WTC11 (cell line): ENCODE results near the gene TTLL3. TPM values are rescaled to one million over a fixed set of nuclear protein-coding genes. Genes with fewer than 3 reads are reported as not detected.
"Not testable (repeated sequence)": the region's sequence is repeated elsewhere in the genome, so short reads cannot be mapped to it uniquely, and the experiment has no call there.

ENCODE experiments used
- ATAC-seq: fragments of 200-7000 bp; cut with Tn5 transposase; 2 replicates; pipeline ENCODE4 v1.10.0; 2021; ENCODE audit warnings: mild to moderate bottlenecking, moderate library complexity
- CTCF ChIA-PET: fragments of 300-600 bp; sonication (Branson Sonifier 250); formaldehyde crosslinking; loops from one replicate; lab custom pipeline; 2021; ENCODE audit warnings: antibody characterized with exemption; lab: Charles Lee
- POLR2A ChIA-PET: fragments of 350-600 bp; sonication (Branson Sonifier 250); formaldehyde crosslinking; loops from one replicate; lab custom pipeline; 2021; ENCODE audit warnings: antibody characterized with exemption; lab: Charles Lee
- DNase-seq: peaks from one replicate; pipeline ENCODE4 v3.0.0; 2021; ENCODE audit warnings: low spot score
- H3K27ac Mint-ChIP-seq: 2 replicates; pipeline ENCODE4 v1.8.0; 2021; ENCODE audit warnings: mixed read lengths
- H3K27me3 Mint-ChIP-seq: 2 replicates; pipeline ENCODE4 v1.8.0; 2021; ENCODE audit warnings: low read depth, mild to moderate bottlenecking, moderate library complexity, mixed read lengths
- H3K36me3 Mint-ChIP-seq: 2 replicates; pipeline ENCODE4 v1.8.0; 2021; ENCODE audit warnings: mixed read lengths
- H3K4me1 Mint-ChIP-seq: 2 replicates; pipeline ENCODE4 v1.8.0; 2022; ENCODE audit warnings: mixed read lengths
- H3K4me3 Mint-ChIP-seq: 2 replicates; pipeline ENCODE4 v1.8.0; 2021; ENCODE audit warnings: mild to moderate bottlenecking, moderate library complexity, mixed read lengths
- H3K9me3 Mint-ChIP-seq: 2 replicates; pipeline ENCODE4 v1.8.0; 2021; ENCODE audit warnings: mixed read lengths
- FOXJ3 ChIP-seq: sonication (generic); formaldehyde crosslinking; IDR thresholded peaks from 2 replicates; pipeline ENCODE4 v1.9.0; 2021; ENCODE audit warnings: missing genetic modification reagents, mild to moderate bottlenecking, borderline replicate concordance
- FOXP1 ChIP-seq: sonication (generic); formaldehyde crosslinking; IDR thresholded peaks from 2 replicates; pipeline ENCODE4 v1.8.0; 2022; ENCODE audit warnings: missing genetic modification reagents, mild to moderate bottlenecking, moderate library complexity, borderline replicate concordance
- GTF2I ChIP-seq: fragments of 250-450 bp; sonication (Bioruptor Pico); conservative IDR thresholded peaks from 2 replicates; pipeline ENCODE4 v1.4.0; 2021; ENCODE audit warnings: mild to moderate bottlenecking
- NR3C1 ChIP-seq: sonication (generic); formaldehyde crosslinking; conservative IDR thresholded peaks from 2 replicates; pipeline ENCODE4 v1.8.1; 2023; ENCODE audit warnings: low read depth, mild to moderate bottlenecking, missing genetic modification reagents
- RELA ChIP-seq: sonication (generic); formaldehyde crosslinking; IDR thresholded peaks from 2 replicates; pipeline ENCODE4 v1.8.1; 2022; ENCODE audit warnings: missing genetic modification reagents, mild to moderate bottlenecking, borderline replicate concordance
- ZNF219 ChIP-seq: sonication (generic); formaldehyde crosslinking; IDR thresholded peaks from 2 replicates; pipeline ENCODE4 v1.8.0; 2023; ENCODE audit warnings: missing genetic modification reagents, mild to moderate bottlenecking, borderline replicate concordance
- ZNF317 ChIP-seq: sonication (generic); formaldehyde crosslinking; IDR thresholded peaks from 2 replicates; pipeline ENCODE4 v1.8.1; 2023; ENCODE audit warnings: low read depth, mild to moderate bottlenecking, moderate library complexity, missing genetic modification reagents, borderline replicate concordance
- ZNF423 ChIP-seq: fragments of 250-450 bp; sonication (Bioruptor Pico); IDR thresholded peaks from 2 replicates; pipeline ENCODE4 v2.1.2; 2022; ENCODE audit warnings: mild to moderate bottlenecking, moderate library complexity
- ZNF671 ChIP-seq: fragments of 250-450 bp; sonication (Bioruptor Pico); IDR thresholded peaks from 2 replicates; pipeline ENCODE4 v1.8.0; 2021; ENCODE audit warnings: mild to moderate bottlenecking
- total RNA-seq: library from RNA; stranded (reverse); gene quantifications from 3 replicates; pipeline ENCODE4 v1.2.3, GENCODE V29; 2021
- TF ChIP-seq, protein P1 (sequence below): sonication (generic); formaldehyde crosslinking; IDR thresholded peaks from 2 replicates; pipeline ENCODE4 v1.8.1; 2023; ENCODE audit warnings: mild to moderate bottlenecking, missing genetic modification reagents, moderate library complexity
- TF ChIP-seq, protein P2 (sequence below): sonication (generic); formaldehyde crosslinking; IDR thresholded peaks from 2 replicates; pipeline ENCODE4 v1.8.0; 2022; ENCODE audit warnings: mild to moderate bottlenecking, missing genetic modification reagents
- TF ChIP-seq, protein P3 (sequence below): sonication (generic); formaldehyde crosslinking; IDR thresholded peaks from 2 replicates; pipeline ENCODE4 v1.8.1; 2023; ENCODE audit warnings: mild to moderate bottlenecking, missing genetic modification reagents, borderline replicate concordance
- TF ChIP-seq, protein P4 (sequence below): sonication (generic); formaldehyde crosslinking; IDR thresholded peaks from 2 replicates; pipeline ENCODE4 v1.8.0; 2022; ENCODE audit warnings: mild to moderate bottlenecking, missing genetic modification reagents
- TF ChIP-seq, protein P5 (sequence below): sonication (generic); formaldehyde crosslinking; IDR thresholded peaks from 2 replicates; pipeline ENCODE4 v1.8.1; 2023; ENCODE audit warnings: mild to moderate bottlenecking, missing genetic modification reagents, moderate library complexity
- TF ChIP-seq, protein P6 (sequence below): sonication (generic); formaldehyde crosslinking; IDR thresholded peaks from 2 replicates; pipeline ENCODE4 v1.8.0; 2023; ENCODE audit warnings: mild to moderate bottlenecking, missing genetic modification reagents

The TTLL3 gene
- total RNA-seq, 1 experiment from 2014 or later, result 14.7 TPM

DNA sequence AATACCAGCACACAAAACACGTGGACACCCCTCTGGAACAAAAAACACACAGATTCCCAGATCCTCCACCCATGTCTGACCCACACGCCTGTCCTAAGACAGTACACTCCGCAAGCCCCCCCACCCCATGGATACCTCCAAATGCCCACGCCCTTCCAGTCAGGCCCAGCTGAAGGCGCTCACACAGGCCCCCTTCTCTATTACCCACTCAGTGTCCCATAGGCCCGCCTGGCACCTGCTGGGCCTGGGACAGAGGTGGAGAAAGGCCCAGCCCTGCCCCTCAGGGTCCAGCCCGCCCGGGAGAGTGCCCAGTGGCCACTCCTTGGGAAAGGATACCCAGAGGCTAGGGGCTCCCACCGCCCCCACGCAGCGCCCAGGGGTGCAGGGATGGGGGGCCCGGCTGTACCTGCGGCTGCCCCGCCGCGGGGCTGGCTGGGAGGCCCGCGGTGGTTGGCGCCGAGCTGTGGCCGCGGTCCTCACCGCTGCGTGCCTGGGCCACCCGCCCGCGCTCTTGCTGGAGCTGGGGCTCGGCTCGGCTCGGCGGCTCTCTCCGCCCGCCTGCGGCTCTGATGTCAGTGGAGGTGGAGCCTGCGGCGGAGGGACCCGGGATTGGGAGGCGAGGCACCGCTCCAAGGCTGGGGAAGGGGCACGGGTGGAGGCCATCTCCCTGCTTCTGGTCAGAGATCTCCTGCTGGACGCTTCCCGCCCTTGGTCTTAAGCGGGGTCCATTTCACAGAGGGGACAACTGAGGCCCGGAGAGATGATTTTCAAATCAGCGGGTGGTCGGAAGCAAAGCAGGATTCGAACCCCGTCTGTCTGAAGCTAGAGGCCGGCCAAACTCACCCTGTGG, 40.4 kb upstream of the TTLL3 start, which contains the start of gene CAMK1 (continued):
- TF ChIP-seq NR3C1 (CRISPR knock-in tag), result no peak
- TF ChIP-seq, all 79 proteins: peak for 5

DNA sequence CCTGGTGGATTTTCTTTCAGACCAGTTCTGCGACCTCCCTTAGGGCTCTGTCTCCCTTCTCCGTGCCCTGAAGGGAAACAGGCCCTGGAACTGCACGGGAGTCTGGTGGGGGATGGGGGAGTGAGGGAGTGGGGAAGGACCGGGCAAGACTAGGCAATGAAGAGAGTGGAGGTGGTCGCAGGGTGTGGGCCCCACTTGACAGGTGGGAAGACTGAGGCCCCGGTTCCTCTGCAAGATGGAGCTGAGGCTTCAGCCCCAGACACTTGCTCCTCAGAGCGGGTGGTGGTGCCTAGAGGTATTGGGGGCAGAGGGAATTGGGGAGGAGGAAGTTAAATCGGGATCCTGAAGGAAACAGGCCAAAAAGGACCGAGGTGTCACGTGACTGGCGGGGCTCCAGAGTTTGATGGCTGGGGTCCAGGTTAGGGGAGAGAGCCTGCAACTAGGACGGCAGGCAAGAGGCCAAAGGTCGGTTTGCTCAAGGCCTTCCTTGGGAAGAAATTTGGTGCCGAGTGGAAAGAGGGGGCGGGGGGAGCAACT, 39.7 kb upstream of the TTLL3 start:
- Mint-ChIP-seq H3K27me3 (peaks cover 86% of the 10 kb centered on the region), H3K4me1 (peaks cover 15% of the 10 kb centered on the region), H3K36me3 (no peaks in the 10 kb centered on the region), H3K9me3 (no peaks in the 10 kb centered on the region), H3K27ac (no peak overlapping the region), H3K4me3 (peak overlapping the region; percentile 69)
- ATAC-seq (peak; percentile 8), DNase-seq (no peak)
- CTCF ChIA-PET, result interaction anchor here (0.9 to 2.8 kb wide), 6 partner anchors 12 to 176 kb away, joined by 3 to 13 read pairs (median 3); partner anchors contain the start of genes ARPC4 and TADA3
- TF ChIP-seq RELA, result no peak
- TF ChIP-seq FOXP1 (CRISPR knock-in tag), result no peak
- TF ChIP-seq, protein P1, sequence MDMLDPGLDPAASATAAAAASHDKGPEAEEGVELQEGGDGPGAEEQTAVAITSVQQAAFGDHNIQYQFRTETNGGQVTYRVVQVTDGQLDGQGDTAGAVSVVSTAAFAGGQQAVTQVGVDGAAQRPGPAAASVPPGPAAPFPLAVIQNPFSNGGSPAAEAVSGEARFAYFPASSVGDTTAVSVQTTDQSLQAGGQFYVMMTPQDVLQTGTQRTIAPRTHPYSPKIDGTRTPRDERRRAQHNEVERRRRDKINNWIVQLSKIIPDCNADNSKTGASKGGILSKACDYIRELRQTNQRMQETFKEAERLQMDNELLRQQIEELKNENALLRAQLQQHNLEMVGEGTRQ (CRISPR knock-in tag), result peak; percentile 81
- TF ChIP-seq, protein P2, sequence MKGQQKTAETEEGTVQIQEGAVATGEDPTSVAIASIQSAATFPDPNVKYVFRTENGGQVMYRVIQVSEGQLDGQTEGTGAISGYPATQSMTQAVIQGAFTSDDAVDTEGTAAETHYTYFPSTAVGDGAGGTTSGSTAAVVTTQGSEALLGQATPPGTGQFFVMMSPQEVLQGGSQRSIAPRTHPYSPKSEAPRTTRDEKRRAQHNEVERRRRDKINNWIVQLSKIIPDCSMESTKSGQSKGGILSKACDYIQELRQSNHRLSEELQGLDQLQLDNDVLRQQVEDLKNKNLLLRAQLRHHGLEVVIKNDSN (CRISPR knock-in tag), result peak; percentile 70
- TF ChIP-seq GTF2I (CRISPR knock-in tag), result peak; percentile 3; the same call in 1 of the 2 replicates
- no peak for TF ChIP-seq ZNF317 (CRISPR knock-in tag)
- TF ChIP-seq, protein P3, sequence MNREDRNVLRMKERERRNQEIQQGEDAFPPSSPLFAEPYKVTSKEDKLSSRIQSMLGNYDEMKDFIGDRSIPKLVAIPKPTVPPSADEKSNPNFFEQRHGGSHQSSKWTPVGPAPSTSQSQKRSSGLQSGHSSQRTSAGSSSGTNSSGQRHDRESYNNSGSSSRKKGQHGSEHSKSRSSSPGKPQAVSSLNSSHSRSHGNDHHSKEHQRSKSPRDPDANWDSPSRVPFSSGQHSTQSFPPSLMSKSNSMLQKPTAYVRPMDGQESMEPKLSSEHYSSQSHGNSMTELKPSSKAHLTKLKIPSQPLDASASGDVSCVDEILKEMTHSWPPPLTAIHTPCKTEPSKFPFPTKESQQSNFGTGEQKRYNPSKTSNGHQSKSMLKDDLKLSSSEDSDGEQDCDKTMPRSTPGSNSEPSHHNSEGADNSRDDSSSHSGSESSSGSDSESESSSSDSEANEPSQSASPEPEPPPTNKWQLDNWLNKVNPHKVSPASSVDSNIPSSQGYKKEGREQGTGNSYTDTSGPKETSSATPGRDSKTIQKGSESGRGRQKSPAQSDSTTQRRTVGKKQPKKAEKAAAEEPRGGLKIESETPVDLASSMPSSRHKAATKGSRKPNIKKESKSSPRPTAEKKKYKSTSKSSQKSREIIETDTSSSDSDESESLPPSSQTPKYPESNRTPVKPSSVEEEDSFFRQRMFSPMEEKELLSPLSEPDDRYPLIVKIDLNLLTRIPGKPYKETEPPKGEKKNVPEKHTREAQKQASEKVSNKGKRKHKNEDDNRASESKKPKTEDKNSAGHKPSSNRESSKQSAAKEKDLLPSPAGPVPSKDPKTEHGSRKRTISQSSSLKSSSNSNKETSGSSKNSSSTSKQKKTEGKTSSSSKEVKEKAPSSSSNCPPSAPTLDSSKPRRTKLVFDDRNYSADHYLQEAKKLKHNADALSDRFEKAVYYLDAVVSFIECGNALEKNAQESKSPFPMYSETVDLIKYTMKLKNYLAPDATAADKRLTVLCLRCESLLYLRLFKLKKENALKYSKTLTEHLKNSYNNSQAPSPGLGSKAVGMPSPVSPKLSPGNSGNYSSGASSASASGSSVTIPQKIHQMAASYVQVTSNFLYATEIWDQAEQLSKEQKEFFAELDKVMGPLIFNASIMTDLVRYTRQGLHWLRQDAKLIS, result no peak
- POLR2A ChIA-PET, result interaction anchor here (0.6 to 1.5 kb wide), 3 partner anchors 20 to 344 kb away, joined by 3 to 8 read pairs (median 3); partner anchors contain the start of genes ARPC4 and OGG1

DNA sequence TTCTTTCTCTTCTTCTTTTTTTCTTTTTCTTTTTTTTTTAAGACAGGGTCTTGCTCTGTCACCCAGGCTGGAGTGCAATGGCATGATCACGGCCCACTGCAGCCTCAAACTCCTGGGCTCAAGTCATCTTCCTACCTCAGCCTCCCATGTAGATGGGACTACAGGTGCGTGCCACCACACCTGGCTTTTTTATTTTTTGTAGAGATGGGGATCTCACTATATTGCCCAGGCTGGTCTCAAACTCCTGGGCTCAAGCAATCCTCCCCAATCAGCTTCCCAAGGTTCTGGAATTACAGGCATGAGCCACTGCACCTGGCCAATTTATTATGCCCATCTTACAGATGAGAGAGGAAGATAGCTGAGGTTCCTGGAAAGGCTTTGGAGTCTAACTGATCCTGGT, 39.1 kb upstream of the TTLL3 start:
- Mint-ChIP-seq H3K4me3 (peak overlapping the region; percentile 69), H3K27me3 (peaks cover 90% of the 10 kb centered on the region), H3K4me1 (peaks cover 12% of the 10 kb centered on the region)
- H3K27ac Mint-ChIP-seq, H3K36me3 Mint-ChIP-seq, DNase-seq, ATAC-seq, H3K9me3 Mint-ChIP-seq: not testable (repeated sequence)
- ChIA-PET CTCF (interaction anchor here (1.0 to 2.8 kb wide), 3 partner anchors 12 to 56 kb away, joined by 3 to 13 read pairs (median 3); no protein-coding TSS in a partner anchor), POLR2A (interaction anchor here (0.6 kb wide), 1 partner anchor 343 kb away, joined by 3 read pairs; no protein-coding TSS in a partner anchor)

DNA sequence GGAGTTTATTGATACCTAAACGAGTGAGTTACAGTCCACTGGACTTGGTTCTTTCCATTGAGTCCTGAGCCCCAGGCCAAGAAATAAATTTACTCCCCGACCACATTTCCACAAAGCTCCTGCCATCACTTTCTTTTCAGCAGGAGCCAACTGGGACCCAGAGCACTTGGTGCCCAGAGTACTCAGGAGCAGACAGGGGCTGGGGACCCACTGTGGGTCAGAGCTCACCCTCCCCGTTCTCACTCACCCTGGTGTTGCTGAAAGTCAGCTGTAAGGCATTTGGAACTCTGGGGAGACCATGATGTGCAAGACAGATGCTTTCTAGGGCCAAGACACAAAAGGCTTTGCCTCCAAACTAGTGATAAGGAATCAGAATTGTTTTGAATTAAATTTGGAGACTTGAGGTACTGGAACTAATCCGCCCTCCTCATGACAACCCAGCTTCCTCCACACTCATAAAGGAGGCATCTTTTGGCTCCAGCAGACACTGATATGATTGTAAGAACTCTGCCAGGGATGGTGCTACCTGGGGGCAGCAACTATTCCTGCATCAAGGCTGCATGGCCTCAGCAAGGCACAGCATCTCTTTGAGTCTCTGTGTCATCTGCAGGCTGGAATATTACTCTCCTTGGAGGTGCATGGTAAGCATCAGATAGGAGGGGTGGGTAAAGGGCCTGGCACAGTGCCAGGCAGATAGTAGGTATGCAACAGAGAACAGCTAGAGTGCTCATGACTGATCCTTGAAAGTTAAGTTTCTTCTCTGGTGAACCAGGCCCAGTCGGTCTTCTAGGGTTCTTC, 33.0 kb upstream of the TTLL3 start:
- no peaks in the 10 kb centered on the region for H3K4me1 Mint-ChIP-seq
- ChIA-PET CTCF (no interaction called here), POLR2A (no interaction called here)
- no peak for ATAC-seq
- peaks cover 13% of the 10 kb centered on the region; the same call in 1 of the 2 replicates for H3K36me3 Mint-ChIP-seq
- H3K27me3 Mint-ChIP-seq, result peaks cover 47% of the 10 kb centered on the region
- H3K9me3 Mint-ChIP-seq, result no peaks in the 10 kb centered on the region
- no peak for DNase-seq
- no peak overlapping the region for H3K27ac Mint-ChIP-seq
- H3K4me3 Mint-ChIP-seq, result no peak overlapping the region
- TF ChIP-seq, protein P4, sequence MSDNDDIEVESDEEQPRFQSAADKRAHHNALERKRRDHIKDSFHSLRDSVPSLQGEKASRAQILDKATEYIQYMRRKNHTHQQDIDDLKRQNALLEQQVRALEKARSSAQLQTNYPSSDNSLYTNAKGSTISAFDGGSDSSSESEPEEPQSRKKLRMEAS (CRISPR knock-in tag), result no peak
- TF ChIP-seq, protein P5, sequence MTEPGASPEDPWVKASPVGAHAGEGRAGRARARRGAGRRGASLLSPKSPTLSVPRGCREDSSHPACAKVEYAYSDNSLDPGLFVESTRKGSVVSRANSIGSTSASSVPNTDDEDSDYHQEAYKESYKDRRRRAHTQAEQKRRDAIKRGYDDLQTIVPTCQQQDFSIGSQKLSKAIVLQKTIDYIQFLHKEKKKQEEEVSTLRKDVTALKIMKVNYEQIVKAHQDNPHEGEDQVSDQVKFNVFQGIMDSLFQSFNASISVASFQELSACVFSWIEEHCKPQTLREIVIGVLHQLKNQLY (CRISPR knock-in tag), result no peak
- TF ChIP-seq FOXP1 (CRISPR knock-in tag) (no peak), ZNF671 (CRISPR knock-in tag) (no peak), FOXJ3 (CRISPR knock-in tag) (no peak), ZNF219 (CRISPR knock-in tag) (no peak), ZNF423 (CRISPR knock-in tag) (no peak)
- TF ChIP-seq, protein P6, sequence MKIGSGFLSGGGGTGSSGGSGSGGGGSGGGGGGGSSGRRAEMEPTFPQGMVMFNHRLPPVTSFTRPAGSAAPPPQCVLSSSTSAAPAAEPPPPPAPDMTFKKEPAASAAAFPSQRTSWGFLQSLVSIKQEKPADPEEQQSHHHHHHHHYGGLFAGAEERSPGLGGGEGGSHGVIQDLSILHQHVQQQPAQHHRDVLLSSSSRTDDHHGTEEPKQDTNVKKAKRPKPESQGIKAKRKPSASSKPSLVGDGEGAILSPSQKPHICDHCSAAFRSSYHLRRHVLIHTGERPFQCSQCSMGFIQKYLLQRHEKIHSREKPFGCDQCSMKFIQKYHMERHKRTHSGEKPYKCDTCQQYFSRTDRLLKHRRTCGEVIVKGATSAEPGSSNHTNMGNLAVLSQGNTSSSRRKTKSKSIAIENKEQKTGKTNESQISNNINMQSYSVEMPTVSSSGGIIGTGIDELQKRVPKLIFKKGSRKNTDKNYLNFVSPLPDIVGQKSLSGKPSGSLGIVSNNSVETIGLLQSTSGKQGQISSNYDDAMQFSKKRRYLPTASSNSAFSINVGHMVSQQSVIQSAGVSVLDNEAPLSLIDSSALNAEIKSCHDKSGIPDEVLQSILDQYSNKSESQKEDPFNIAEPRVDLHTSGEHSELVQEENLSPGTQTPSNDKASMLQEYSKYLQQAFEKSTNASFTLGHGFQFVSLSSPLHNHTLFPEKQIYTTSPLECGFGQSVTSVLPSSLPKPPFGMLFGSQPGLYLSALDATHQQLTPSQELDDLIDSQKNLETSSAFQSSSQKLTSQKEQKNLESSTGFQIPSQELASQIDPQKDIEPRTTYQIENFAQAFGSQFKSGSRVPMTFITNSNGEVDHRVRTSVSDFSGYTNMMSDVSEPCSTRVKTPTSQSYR, result no peak
